ENCODE data around the gene KNDC1.

KNDC1 gene

GRCh38 chr10:133159950-133160825 is at the start of gene KNDC1:
Gene KNDC1, plus strand, starts transcription at chr10:133160219. Its CDS starts 249 bp downstream, at chr10:133160468.
- peak in 11 of 51 donors; percentile 26 to 54 (median 40) for DNase-seq

- DNase-seq: no peak
Measured at GRCh38 chr10:133110609-133111275, 49.3 kb upstream of the KNDC1 start.

- DNase-seq: peak in 5 of 51 donors; percentile 22 to 45 (median 36)
Measured at GRCh38 chr10:133111640-133112039, 48.4 kb upstream of the KNDC1 start.

- no peak for DNase-seq
Measured at GRCh38 chr10:133113146-133113830, 46.7 kb upstream of the KNDC1 start.

- DNase-seq: no peak
Measured at GRCh38 chr10:133113847-133114246, 46.2 kb upstream of the KNDC1 start.

GRCh38 chr10:133114251-133114650 is 45.8 kb upstream of the KNDC1 start:
- no peak for DNase-seq

GRCh38 chr10:133114726-133115452 is 45.1 kb upstream of the KNDC1 start:
- no peak for DNase-seq

- DNase-seq: no peak
Measured at GRCh38 chr10:133115453-133115842, 44.6 kb upstream of the KNDC1 start.

GRCh38 chr10:133115976-133116375 is 44.0 kb upstream of the KNDC1 start:
- no peak for DNase-seq

- no peak for DNase-seq
Measured at GRCh38 chr10:133116455-133116854, 43.6 kb upstream of the KNDC1 start.

- DNase-seq: no peak
Measured at GRCh38 chr10:133117036-133117687, 42.9 kb upstream of the KNDC1 start.

GRCh38 chr10:133117688-133118071 is 42.3 kb upstream of the KNDC1 start:
- DNase-seq: no peak

GRCh38 chr10:133121479-133121878 is 38.5 kb upstream of the KNDC1 start:
- no peak for DNase-seq

GRCh38 chr10:133122171-133122935 is 37.7 kb upstream of the KNDC1 start:
- no peak for DNase-seq

GRCh38 chr10:133123050-133123745 is 36.8 kb upstream of the KNDC1 start:
- DNase-seq: no peak

GRCh38 chr10:133123746-133124356 is 36.2 kb upstream of the KNDC1 start:
- no peak for DNase-seq

- DNase-seq: peak in 22 of 51 donors; percentile 4 to 70 (median 19)
Measured at GRCh38 chr10:133124357-133125211, 35.4 kb upstream of the KNDC1 start.

GRCh38 chr10:133125901-133126300 is 34.1 kb upstream of the KNDC1 start:
- DNase-seq: no peak

Data from hypothalamus (tissue), 51 donors.